MV-4-11 (cell line): Measurements from ENCODE around the gene BHMT2.
A peak's percentile ranks its signal among the peaks of the same experiment; 100 is the strongest.

Experiments used
- DNase-seq: peaks from one replicate; lab custom pipeline; 2025; lab: John Stamatoyannopoulos, UW

The BHMT2 gene

GRCh38 chr5:79062436-79062835, 7.1 kb upstream of the BHMT2 start:
- no peak for DNase-seq

GRCh38 chr5:79070350-79070667, 742 bp downstream of the BHMT2 start:
- DNase-seq = no peak

- no peak for DNase-seq
Observed at GRCh38 chr5:79074641-79075040, 5.1 kb downstream of the BHMT2 start.

DNA sequence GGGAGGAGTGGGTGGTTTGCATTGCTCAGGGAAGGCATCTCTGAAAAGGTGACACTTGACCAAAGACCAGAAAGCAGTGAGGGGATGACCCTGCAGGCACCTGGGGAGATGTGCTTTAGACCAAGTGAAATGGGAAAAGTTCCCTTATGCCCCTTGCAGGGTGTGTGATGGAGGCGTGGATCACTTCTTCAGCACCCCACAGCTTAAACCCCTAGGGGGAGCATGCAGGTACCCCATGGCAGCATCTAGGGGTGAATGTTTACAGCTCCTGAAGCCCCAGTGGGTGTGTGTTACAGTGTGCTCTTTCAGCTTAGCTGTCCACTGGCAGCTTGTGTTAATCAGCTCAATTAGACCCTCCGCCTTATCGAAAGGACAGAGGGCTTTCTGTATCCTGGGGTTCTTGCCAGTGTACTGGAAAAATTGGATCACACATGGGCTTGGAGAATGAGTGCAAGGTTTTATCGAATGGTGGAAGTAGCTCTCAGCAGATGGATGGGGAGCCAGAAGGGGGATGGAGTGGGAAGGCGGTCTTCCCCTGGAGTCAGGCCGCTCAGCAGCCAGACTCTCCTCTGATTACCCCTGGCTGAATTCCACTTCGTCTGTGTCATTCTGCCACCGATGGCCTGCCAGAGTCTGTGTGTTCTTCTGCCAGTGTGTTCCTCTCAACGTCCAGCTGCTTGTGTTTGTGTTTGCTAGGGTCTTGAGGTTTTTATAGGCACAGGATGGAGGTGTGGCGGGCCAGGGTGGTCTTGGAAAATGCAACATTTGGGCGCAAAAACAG, 6.3 kb downstream of the BHMT2 start:
- DNase-seq = no peak

- no peak for DNase-seq
Observed at GRCh38 chr5:79076819-79077218, 7.3 kb downstream of the BHMT2 start.

DNA sequence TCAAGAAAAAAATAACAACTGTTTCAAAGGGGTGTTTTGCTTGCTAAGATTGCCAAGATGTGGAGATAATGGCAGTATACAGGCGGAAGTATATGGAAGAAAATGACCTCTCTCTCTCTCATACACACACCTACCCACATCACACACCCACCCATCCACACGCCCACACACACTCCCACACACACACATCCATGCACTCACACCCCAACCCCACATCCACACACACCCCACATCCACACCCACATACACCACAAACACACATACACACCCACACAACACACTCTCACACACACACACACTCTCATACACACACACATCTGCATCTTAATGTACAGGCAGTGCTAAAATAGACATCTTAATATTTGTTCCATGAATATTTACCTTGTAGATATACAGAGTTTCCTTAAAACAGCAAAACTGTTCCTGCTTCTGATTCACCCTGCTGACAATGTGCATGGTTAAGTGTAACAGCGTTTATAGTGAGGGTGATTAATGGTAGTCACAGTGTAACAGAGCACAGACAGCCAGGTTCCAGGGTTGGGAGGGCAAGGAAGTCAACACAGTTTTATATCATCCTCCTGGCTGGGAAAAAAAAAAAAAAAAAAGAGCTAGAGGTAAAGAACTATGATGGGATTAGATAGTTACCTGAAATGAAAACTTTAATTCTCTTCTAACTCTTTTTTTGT, 8.3 kb downstream of the BHMT2 start:
- DNase-seq = no peak

- DNase-seq = no peak
Observed at GRCh38 chr5:79080804-79081203, 11.2 kb downstream of the BHMT2 start.

DNA sequence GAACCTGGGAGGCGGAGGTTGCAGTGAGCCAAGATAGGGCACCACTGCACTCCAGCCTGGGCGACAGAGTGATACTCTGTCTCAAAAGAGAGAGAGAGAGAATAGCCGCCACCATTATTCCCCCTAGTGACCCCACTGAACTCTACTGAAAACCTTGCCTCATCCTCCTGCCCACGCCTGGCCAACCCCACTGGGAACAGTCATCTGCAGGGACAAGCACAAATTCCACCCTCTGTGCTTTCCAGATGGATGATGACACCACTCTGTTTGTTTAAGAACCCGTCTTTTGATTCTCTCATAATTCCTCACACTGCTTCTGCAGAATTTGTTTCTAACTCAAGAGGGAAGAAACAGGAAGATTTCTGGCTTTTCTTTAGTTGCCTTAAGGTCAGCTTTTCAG, 12.2 kb downstream of the BHMT2 start:
- no peak for DNase-seq

- DNase-seq = no peak
Observed at GRCh38 chr5:79086116-79086515, 16.5 kb downstream of the BHMT2 start.

- no peak for DNase-seq
Observed at GRCh38 chr5:79088507-79088906, 18.9 kb downstream of the BHMT2 start.

GRCh38 chr5:79091064-79091463, 21.5 kb downstream of the BHMT2 start:
- no peak for DNase-seq

- DNase-seq = no peak
Observed at GRCh38 chr5:79093762-79094161, 24.2 kb downstream of the BHMT2 start.

DNA sequence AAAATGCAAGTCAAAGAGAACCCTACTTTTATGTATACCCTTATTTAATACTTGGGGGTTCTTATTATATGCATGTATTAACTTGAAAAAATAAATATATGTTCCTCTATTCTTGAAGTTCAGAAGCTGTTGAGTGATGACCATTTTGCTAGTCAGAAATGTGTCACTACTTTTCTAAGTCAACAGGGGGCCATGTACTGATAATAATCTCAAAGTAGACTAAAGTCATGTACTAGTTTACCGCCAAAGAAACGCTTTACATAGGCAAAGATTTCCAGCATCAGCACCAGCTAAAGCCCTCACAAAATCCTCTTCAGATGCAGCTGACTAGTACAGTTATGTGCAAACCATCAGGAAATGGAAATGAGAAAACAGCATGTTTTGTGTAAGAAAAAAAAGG, 36.3 kb downstream of the BHMT2 start:
- DNase-seq = no peak

GRCh38 chr5:79107020-79107796, 37.6 kb downstream of the BHMT2 start:
- DNase-seq = peak; percentile 85

DNA sequence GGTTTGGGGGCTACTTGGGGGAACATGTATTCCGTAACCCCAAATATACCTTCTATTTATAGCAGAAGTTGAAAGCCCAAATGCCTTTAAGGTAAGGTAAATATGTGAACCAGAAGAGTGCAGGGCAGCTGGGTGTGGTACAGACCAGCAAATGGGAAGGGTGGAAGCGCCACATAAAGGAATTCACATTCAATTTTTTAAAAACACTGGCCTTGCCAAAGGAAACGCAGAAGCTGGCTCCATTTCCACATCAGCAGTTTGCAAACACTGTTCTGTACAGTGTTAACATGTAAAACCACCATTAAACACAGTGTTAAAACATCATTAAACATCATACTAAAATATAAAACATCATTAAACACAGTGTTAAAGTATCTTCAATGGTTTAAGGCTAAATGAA, 38.5 kb downstream of the BHMT2 start:
- DNase-seq = no peak

DNA sequence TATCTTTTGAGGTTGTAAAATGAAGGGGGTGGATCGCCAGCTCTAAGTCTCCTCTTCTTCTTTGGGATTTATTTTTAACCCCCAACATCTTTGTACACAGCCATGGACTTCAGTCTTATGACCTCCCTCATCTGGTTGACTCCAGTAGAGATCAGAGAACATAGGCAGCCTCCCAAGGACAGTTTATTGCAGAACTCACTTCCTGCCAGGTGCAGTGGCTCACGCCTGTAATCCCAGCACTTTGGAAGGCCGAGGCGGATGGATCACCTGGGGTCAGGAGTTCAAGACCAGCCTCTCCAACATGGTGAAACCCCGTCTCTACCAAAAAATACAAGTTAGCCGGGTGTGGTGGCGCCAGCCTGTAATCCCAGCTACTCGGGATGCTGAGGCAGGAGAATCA, 39.2 kb downstream of the BHMT2 start:
- no peak for DNase-seq

DNA sequence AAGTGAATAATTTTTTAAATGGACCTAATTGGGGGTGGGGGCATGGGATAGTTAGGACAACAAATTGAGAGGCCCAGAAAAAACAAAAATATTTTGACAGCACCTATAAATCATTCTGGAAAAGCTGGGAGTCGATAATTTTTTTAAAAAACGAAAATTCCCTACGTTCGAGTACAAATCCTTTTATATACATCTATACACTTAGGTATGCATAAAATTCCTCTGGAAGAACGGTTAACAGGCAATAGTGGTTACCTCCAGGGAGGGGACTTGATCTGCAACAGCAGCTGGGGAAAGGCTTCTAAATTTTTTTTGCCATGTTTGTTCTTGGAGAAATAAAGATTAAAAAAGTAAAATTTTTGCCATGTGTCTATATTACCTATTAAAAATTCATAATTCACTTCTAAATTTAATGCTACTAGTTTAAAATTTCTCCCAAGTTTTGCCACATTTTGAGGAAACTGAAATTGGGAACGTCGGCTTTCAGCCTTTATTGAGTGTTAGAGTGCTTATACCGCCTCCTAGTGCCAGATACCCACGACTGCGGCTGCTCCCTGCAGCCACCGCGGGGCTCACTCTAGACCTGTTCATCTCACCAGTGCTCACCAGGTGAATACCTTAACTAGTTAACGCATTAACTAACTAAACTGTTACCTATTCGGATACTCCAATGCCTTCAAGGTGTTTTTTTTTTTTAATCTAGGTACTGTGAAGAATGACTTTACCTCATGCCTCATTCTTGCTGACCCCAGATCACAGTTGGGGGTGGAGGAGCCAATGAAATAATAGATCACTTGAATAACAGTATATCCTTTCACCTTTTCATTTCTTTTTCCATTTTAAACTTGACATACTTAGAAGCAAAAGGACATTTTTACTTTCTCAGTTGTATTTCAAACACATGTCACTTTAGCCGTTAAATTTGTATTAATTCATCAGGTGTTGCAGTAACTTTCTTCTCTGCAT, 40.2 kb downstream of the BHMT2 start:
- peak; percentile 14 for DNase-seq

DNA sequence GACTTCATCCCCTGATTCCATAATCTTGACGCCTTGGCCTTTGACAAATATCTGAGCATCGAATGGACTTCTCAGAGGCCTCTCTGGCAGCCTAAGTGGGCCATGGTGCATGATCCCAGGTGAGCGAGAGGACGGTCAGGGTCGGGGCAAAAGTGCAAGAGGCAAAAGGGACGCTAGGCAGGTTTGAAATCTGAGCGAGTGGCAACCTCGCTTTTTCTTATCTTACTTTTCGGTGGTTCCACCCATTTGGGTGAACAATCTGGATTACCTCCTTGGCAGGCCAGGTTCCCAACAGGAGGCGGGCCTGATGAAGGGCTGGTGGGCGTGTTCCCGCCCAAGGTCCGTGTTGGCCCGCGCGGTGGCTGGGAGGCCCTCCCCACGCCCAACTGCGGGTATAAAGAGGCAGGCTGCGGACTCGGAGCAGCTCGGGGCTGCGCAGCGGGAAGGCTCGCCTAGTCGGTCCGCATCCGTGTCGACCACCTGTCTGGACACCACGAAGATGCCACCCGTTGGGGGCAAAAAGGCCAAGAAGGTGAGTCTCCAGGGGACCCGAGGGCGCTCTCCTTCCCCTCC, 41.9 kb downstream of the BHMT2 start, which contains the start of gene BHMT:
Gene BHMT, plus strand, starts transcription at position 423 of the 573 bp plus-strand sequence. Its CDS starts 77 bp downstream, at position 500.
- DNase-seq = no peak

- DNase-seq = no peak
Observed at GRCh38 chr5:79111960-79112702, 42.6 kb downstream of the BHMT2 start.

DNA sequence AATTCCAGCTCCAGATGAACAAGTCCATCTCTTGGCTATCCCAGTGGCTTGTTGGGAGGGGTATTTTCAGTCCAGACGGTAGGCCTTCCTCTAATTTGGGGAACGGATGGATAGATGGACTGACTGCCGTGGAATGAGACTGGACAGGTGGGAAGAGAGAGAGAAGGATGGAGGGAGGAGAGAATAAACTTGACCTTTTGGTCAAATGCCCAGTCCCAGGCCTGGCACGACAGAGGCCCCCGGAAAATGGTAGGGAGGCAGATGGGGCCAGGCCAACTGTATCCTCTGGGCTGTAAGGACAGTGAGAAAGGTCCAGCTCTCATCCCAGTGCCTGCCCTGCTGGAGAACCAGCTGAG, 43.1 kb downstream of the BHMT2 start:
- DNase-seq = no peak

- DNase-seq = no peak
Observed at GRCh38 chr5:79119486-79119885, 49.9 kb downstream of the BHMT2 start.
